ENCODE measurements around the gene CDKN1A. TPM values are rescaled to one million over a fixed set of nuclear protein-coding genes. Genes with fewer than 3 reads are reported as not detected.

Gene CDKN1A
- total RNA-seq, 4 donors from 2014 or later, result 110 to 346 (median 260) TPM

- H3K27ac ChIP-seq, result no peak overlapping the region
- no peaks in the 10 kb centered on the region for H3K9me3 ChIP-seq
- DNase-seq (no peak), ATAC-seq (no peak)
- intact Hi-C loops (cut with DNase I; ENCODE audit: low total_unique reads) (no loop called here), in situ Hi-C loops (cut with MboI; ENCODE audit: low sequenced_read_pairs in 4 of 4) (no loop called here)
- H3K36me3 ChIP-seq, result no peaks in the 10 kb centered on the region
- no peaks in the 10 kb centered on the region for H3K27me3 ChIP-seq
- H3K4me1 ChIP-seq, result peaks cover 8 to 10% of the 10 kb centered on the region in 2 donors
- H3K4me3 ChIP-seq, result no peak overlapping the region
- TF ChIP-seq POLR2A (IDR thresholded peaks at IDR 0.05), result no peak
- TF ChIP-seq CTCF (IDR thresholded peaks at IDR 0.05 in 4 of 5, conservative IDR thresholded peaks at IDR 0.05 in 1 of 5), result no peak
Observed at GRCh38 chr6:36643977-36644376, 34.5 kb upstream of the CDKN1A start.

GRCh38 chr6:36649086-36649485, 29.4 kb upstream of the CDKN1A start:
- Histone ChIP-seq H3K27me3 (no peaks in the 10 kb centered on the region), H3K27ac (no peak overlapping the region), H3K4me1 (no peaks in the 10 kb centered on the region), H3K9me3 (no peaks in the 10 kb centered on the region), H3K36me3 (no peaks in the 10 kb centered on the region), H3K4me3 (no peak overlapping the region)
- intact Hi-C loops (cut with DNase I; ENCODE audit: low total_unique reads) (no loop called here), in situ Hi-C loops (cut with MboI; ENCODE audit: low sequenced_read_pairs in 4 of 4) (no loop called here)
- ATAC-seq, result no peak
- no peak for TF ChIP-seq POLR2A (IDR thresholded peaks at IDR 0.05)
- TF ChIP-seq CTCF (IDR thresholded peaks at IDR 0.05 in 4 of 5, conservative IDR thresholded peaks at IDR 0.05 in 1 of 5), result no peak
- DNase-seq, result no peak

- in situ Hi-C loops (cut with MboI; ENCODE audit: low sequenced_read_pairs in 4 of 4), result no loop called here
- ATAC-seq (no peak), DNase-seq (no peak)
- no peaks in the 10 kb centered on the region for H3K9me3 ChIP-seq
- no peak overlapping the region for H3K27ac ChIP-seq
- H3K27me3 ChIP-seq, result no peaks in the 10 kb centered on the region
- no peaks in the 10 kb centered on the region for H3K4me1 ChIP-seq
- intact Hi-C loops (cut with DNase I; ENCODE audit: low total_unique reads), result no loop called here
- no peak for TF ChIP-seq CTCF (IDR thresholded peaks at IDR 0.05 in 4 of 5, conservative IDR thresholded peaks at IDR 0.05 in 1 of 5)
- TF ChIP-seq POLR2A (IDR thresholded peaks at IDR 0.05), result no peak
- no peak overlapping the region for H3K4me3 ChIP-seq
- no peaks in the 10 kb centered on the region for H3K36me3 ChIP-seq
Observed at GRCh38 chr6:36649701-36650484, 28.6 kb upstream of the CDKN1A start.

- Histone ChIP-seq H3K27me3 (no peaks in the 10 kb centered on the region), H3K36me3 (no peaks in the 10 kb centered on the region), H3K4me3 (no peak overlapping the region), H3K4me1 (no peaks in the 10 kb centered on the region), H3K9me3 (no peaks in the 10 kb centered on the region), H3K27ac (no peak overlapping the region)
- in situ Hi-C loops (cut with MboI; ENCODE audit: low sequenced_read_pairs in 4 of 4), result no loop called here
- TF ChIP-seq CTCF (IDR thresholded peaks at IDR 0.05 in 4 of 5, conservative IDR thresholded peaks at IDR 0.05 in 1 of 5) (no peak), POLR2A (IDR thresholded peaks at IDR 0.05) (no peak)
- ATAC-seq (peak in 1 of 2 donors; percentile 39), DNase-seq (no peak)
- intact Hi-C loops (cut with DNase I; ENCODE audit: low total_unique reads), result no loop called here
Observed at GRCh38 chr6:36650848-36651478, 27.6 kb upstream of the CDKN1A start.
